GM19438 (cell line): ENCODE measurements around the gene AP4B1.

Experiments
- ATAC-seq: cut with Tn5 transposase; IDR thresholded peaks from one replicate; pipeline ENCODE4 v1.9.1; 2021; ENCODE audit warnings: low read depth; ENCODE audit not compliant: unreplicated experiment

The AP4B1 gene

DNA sequence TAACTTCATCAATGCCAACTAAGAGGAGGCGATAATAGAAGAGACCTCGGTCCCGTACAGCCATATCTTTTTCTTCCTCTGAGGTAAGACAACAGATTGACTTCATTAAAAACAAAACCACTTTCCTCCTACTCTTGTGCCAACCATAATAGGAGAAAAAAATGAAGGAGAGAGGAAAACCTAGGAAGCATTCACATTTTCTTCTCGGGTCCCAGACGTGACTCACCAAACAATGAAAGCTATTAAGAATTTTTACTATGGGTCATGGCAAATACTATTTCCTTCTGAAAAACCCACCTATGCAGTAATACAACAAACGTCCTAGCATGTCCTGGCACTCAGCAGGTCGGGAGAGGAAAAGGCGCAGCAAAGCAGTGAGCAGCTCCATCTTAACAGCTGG is 8.6 kb downstream of the AP4B1 start:
- ATAC-seq: no peak

DNA sequence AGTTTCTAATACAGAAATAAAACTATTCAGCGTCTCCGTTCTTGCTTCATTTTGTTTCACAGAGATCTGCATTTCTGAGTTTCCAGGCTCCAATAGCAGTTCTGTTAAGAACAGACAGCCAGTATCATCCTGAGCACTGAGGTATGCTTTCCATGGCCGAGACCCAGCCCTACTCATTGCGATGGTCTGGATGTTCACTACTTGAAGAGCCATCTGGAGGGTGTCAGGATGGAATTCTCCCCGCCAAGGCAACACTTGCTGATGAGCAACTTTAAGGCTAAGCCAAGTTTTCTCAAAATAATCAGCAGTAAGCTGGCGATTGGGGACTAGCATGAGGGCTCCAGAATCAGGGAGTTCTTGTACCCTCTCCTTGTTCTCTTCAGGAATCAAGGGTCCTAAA is 9.5 kb downstream of the AP4B1 start:
- ATAC-seq: no peak

DNA sequence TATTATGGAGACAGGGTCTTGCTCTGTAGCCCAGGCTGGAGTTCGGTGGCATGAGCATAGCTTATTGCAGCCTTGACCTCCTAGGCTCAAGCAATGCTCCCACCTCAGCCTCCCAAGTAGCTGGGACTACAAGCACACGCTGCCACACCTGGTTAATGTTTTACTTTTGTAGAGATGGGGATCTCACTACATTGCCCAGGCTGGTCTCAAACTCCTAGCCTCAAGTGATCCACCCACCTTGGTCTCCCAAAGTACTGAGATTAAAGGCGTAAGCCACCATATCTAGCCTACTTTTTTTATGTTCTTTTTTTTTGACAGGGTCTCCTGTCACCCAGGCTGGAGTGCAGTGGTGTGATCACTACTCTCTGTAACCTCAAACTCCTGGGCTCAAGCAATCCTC is 11.3 kb downstream of the AP4B1 start:
- ATAC-seq: no peak

DNA sequence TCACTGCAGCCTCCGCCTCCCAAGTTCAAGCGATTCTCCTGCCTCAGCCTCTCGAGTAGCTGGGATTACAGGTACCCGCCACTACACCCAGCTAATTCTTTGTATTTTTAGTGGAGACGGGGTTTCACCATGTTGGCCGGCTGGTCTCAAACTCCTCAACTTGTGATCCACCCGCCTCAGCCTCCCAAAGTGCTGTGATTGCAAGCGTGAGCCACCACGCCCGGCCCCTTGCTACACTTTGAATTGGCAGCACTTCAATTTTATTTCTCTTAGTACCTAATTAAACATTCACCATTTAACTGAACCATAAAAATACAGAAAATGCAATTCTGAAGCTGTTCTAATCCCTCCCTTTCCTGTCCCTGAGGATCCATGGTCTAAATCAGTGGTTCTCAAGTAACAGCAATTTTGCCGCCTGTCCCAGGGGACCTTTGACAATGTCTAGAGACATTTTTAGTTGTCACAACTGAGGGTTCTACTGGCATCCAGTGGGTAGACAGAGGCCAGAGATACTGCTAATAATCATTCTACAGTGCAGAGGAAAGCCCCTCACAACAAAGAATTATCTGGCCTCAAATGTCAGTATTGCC is 12.9 kb downstream of the AP4B1 start:
- ATAC-seq: no peak

DNA sequence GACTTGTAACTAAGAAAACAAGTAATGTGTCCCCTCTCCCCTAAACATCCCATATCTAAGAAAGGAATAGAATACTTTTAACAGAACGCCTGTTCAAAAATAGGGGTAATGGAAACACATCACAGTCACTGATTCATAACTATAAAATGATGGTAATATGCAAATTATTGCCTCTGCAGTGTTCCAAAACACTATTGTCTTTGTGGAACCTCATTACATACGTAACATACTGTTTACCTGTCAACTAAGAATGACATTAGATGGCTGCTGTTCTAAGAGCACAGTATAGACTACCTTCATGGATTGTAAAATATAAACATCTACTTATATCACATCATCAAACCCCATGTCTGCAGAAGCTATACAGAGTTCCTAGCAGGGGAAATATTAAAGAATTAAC is 13.8 kb downstream of the AP4B1 start:
- no peak for ATAC-seq

DNA sequence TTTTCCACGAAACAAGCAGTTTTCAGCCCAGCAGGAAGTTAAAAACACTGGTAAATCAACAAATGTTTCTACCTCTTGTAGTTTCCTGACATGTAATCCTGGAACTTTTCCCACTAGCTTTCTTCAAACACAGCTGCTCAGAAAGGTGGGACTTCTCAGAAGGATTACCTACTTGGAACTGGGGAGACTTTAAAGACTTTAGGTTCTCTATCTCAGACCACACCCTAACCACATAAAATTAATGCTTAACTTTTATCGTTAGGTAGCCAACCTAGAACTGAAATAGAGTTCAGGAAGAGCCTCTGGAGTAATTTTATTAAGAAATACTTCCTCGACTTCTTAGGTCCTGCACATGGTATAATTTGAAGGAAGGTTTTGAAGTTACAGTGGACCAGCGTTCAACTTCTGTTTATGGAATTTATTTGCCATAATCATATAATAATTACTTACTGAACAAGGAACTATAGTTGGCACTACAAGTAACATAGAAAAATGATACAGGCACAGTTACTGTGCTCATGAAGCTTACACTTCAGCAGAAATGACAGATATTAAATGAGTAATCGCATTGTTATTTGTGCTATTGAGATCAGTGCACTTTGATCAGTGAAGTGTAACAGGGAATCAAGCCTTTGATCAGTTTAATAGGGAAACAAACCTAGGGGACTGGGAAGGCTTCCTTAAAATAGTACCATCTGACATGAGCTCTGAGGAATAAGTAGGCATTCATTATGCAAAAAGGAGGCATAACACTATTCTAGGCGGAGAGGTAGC is 17.0 kb downstream of the AP4B1 start, which contains the start of gene BCL2L15:
Gene BCL2L15 (minus strand): TSS at position 180 of the 774 bp plus-strand sequence. CDS start 206 bp downstream, outside the sequence.
- ATAC-seq: no peak

DNA sequence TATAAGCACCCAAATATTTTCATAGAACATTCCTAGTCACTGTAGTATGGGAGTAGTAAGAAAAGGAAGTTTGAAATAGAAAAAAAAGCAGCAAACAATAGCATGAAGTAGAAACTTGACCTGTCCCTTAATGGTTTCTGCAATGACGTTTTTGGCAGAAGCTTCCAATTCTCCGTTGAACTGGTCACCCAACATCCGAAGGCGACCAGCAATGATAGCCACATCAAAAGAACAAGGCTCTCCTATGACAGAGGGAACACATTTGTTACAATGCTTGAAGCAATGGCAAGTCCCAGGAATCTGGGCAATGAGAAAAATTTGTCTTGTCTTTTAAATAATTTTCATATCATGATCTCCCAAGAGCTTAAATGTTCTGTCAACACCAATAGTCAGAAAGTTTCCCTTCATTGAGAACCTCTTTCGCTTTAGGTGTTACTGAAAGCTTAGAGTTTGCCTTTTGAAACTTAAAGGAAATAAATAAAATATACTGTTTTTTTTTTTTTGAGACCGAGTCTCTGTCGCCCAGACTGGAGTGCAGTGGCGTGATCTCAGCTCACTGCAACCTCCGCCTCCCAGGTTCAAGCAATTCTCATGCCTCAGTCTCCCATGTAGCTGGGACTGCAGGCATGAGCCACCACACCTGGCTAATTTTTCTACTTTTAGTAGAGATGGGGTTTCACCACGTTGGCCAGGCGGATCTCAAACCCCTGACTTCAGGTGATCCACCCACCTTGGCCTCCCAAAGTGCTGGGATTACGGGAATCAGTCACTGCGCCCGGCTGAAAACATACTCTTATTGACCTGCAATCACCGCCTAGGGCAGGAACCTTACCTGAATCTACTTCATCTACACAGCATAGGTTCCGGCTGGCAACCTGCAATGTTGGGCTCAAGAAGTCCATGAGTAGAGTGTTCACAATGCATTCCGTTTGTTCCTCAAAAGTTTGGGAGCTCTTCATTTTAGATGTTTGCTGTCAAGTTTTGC is 17.9 kb downstream of the AP4B1 start:
- no peak for ATAC-seq

DNA sequence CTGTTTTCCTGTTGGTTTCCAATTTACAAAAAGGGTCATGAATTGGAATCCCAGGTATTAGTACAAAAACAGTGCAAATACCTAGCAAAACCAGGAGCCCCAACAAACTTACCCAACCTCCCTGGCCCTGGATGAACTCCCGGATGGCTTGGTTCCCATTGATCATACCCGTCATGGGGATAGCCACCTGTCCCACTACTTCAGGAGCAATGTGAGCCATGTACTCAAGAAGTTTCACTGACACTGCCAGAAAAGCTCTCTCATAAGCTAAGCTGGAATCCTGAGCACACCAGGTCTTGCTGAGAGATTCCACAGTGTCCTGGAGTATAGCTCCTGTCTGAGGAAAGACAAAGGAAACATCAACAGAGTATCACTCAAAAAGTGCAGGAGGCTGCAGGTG is 22.9 kb downstream of the AP4B1 start:
- no peak for ATAC-seq

DNA sequence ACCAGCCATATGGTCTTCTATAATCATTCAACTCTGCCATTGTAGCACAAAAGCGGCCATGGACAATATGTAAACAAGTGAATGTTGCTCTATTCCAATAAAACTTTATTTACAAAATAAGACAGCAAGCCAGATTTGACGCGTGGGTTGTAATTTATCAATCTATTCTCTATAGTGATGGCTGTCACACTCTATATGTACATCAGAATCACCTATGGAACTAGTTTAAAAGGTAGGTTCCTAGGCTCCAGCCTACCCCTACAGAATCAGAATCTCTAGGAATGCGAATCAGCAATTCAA is 24.9 kb downstream of the AP4B1 start:
- ATAC-seq: no peak

DNA sequence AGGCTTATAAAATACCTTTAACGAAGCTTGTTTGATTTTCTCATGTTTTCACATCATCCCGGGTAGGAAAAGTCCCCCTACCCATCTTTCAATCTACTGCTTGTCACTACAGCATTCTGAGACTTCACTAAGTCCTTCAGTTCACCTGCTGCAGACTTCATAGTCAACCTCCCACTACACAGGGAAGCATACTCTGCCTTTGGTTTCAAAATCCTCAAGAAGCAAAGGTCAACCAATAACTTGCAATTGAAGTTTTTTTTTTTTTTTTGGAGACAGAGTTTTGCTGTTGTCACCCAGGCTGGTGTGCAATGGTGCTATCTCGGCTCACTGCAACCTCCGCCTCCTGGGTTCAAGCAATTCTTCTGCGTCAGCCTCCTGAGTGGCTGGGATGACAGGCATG is 28.4 kb downstream of the AP4B1 start:
- no peak for ATAC-seq

DNA sequence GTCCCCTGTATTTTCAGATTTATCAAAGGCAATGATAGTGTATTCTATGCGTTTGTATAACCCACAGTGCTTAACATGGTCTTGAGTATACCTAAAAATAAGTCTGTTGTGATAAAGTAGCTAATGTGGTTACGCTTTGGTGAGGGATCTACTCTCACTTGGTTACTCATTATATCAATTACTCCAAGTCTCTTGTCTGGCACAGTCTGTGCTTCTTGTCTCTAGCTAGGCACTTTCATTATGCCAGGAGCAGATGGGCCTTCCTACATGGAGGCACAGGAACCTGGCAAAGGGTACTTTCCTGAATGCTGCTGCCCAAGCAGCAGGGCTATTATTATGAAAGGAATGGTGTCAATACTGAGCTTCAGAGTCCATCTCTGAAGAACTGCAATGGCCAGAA is 28.9 kb downstream of the AP4B1 start:
- ATAC-seq: peak; percentile 33

DNA sequence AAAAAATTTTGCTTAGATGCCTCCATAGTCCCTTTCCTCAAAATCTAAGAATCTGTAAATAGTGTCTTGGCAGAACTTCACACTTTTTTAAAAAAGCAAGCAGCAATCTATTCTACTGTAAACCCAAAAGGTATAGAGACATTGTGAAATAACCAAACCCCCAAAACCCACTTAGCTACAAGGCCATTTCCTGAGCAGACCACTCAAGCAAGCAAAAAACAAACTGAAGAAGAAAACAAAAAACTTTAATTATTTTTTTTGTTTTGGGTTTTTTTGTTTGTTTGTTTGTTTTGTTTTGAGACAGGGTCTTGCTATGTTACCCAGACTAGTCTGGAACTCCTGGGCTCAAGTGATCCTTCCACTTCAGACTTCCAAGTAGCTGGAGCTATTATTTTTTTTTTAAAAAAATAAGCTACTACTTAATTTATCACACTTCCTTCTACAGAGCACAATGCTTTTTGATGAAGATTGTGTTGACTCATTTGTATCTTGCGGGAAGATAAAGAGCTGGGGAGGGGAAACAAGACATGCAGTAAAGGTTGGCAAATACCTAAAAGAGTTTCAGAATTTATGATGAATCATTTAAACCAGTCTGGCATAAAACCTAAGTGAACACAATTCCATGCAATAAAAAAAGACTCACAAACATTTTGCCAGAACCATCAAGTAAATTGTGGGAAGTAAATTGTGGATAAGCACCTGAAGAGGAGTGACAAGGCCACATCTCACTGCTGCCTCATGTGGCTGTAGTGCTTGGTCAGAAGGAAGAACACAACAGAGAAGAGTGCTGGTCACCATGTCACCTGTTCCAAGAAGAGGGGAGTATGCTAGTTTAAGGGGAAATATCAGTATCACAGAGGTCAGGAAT is 30.4 kb downstream of the AP4B1 start:
- ATAC-seq: no peak

DNA sequence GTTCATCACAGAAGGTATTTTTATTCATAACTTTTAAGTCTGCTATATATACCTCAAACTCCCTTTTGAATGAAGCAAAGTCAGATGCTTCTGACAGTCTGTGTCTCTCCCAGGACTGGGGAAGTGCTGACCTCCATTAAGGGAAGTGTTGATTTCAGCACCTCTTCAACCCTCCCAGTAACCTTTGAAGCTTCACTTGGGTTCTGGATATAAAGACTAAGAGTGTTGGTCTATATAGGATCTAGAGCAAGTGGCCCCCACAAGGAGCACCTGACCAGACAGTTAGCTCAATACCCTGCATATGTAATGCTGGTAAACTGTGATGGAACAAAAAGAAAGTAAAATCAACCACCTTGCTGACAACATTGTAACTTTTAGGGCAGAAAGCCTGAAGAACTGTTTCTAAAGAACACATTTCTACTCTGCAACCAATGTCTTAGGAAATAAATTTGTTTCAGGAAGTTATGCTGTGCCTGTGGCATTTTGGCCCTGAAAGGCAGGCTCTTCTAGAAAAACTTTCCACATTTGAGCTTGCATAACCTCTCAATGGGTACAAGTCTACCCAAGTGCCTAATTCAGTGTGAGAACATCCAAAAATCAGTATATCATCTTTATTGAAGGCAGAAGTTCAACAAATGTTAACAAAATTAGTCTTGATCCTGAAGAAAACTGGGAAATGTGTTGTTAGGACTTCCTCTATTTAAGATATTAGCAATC is 32.2 kb downstream of the AP4B1 start:
- no peak for ATAC-seq

DNA sequence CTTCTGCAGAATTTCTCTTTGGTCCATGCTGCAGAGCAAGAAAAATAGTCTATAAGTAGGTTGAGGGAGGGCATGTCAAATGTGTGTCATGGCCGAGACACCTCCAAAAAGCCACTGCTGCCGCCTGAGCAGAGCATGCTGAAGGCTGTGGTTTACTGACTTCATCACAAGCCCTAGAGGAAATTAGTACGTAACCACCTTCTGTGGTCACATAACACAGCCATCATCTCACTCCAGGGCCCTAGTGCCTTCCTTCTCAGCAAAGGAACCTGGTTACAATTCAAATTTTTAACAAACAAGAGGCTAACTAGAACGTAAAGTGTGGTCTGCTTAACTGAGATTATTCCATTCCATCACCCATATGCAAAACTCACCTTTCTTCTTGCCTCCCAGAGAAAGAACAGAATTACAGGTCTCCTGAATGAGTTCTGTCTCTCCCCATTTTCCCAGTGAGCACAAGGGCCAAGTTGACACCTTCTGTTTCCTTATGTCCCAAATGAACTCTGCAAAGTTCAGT is 32.9 kb downstream of the AP4B1 start, which contains the start of gene PTPN22:
Gene PTPN22 (minus strand): TSS at position 116 of the 517 bp plus-strand sequence.
- peak; percentile 85 for ATAC-seq

DNA sequence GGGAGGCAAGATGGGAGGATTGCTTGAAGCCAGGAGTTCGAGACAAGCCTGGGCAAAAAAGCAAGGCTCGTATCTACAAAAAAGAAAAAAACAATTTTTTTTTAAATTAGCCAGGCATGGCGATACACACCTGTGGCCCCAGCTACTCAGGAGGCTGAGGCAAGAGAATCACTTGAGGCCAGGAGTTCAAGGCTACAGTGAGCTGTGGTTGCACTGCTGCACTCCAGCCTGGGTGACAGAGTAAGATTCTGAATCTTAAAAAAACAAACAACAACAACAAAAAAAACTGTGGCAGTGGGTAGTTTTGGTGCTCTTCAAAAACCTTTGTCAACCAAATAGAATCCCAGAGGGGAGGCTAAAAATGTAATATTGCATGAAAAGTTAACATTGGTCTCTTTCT is 33.8 kb downstream of the AP4B1 start:
- ATAC-seq: no peak

DNA sequence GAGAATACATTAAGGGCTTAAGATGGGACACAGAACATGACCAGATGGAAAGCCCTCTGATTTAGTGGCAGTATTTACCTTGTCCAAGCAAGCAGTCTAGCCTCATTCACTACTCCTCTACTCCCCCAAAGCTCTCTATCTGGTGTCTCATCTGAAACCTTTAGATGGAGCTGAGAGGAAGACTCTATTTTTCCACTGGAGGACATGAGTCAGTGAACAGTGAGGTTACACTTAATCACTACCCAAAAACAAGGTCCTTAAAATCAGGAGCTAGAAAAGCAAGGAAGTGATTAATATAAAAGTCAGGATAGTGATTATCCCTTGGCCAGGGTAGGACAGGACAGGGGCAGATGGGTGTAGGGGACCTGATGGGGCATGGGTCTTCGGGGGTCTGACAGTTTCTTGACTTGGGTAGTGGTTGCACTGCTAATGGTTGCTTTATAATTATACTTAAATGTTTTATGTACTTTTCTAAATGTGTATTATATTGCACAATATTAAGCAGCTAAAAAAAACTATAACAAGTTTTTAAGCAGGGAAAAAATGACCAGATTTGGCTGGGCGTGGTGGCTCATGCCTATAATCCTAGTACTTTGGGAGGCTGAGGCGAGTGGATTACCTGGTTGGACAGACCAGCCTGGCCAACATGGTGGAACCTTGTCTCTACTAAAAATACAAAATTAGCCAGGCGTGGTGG is 36.1 kb downstream of the AP4B1 start:
- ATAC-seq: no peak

DNA sequence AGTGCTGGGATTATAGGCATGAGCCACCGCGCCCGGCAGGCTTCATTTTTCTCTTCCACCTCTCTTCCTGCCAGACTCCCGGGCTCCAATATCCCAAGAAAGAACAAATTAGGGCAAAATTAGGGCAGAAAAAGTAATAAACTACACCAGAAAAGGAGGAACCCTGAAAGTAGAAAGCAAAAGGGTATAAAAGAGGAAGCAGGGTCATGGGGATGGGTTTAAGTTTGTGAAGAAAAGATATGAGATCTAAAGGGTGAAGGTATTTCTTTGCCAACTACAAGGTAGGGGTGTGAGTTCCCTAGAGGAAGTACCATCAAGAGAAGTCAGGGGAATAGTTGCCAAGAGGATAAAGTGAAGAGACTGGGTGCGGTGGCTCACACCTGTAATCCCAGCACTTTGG is 43.0 kb downstream of the AP4B1 start:
- no peak for ATAC-seq

DNA sequence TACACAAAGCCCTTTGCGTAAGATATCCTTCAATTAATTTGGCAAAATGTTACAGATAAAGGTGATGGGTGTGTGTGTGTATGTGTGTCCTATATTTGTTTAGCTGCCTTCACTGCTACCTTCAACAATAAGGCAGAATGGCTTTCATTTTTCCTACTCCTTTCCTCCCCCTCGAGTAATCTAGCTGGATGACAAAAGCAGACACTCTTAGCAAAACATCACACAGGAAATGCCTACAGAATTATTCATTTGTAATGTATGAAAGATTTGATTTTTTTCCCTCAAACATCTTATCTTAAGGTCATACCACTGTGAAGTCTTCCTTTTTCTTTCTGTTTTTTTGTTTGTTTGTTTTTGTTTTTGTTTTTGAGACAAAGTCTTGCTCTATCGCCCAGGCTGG is 43.7 kb downstream of the AP4B1 start:
- ATAC-seq: no peak
